ENCODE measurements around the gene DHX40.

DNA sequence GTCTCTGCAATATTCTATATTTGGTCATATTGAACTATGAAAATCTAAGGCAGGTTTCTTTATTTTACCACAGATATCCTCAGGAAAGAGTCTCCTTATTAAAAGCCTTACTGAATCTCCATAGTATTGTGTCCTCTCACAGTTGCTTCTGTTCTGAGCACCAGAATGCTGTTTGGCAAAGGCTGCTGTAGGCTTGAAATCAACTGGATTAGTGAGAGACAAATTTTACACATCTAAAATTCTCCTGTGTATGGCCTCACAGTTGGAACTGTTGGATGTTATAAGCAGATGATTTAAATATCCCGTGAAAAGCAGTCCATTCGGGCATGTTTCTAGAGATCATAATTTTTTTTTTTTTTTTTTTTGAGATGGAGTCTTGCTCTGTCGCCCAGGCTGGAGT is 63.8 kb downstream of the DHX40 start:
- TF ChIP-seq, protein P1, sequence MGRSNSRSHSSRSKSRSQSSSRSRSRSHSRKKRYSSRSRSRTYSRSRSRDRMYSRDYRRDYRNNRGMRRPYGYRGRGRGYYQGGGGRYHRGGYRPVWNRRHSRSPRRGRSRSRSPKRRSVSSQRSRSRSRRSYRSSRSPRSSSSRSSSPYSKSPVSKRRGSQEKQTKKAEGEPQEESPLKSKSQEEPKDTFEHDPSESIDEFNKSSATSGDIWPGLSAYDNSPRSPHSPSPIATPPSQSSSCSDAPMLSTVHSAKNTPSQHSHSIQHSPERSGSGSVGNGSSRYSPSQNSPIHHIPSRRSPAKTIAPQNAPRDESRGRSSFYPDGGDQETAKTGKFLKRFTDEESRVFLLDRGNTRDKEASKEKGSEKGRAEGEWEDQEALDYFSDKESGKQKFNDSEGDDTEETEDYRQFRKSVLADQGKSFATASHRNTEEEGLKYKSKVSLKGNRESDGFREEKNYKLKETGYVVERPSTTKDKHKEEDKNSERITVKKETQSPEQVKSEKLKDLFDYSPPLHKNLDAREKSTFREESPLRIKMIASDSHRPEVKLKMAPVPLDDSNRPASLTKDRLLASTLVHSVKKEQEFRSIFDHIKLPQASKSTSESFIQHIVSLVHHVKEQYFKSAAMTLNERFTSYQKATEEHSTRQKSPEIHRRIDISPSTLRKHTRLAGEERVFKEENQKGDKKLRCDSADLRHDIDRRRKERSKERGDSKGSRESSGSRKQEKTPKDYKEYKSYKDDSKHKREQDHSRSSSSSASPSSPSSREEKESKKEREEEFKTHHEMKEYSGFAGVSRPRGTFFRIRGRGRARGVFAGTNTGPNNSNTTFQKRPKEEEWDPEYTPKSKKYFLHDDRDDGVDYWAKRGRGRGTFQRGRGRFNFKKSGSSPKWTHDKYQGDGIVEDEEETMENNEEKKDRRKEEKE (IDR thresholded peaks at IDR 0.05): no peak
- TF ChIP-seq TAF15 (IDR thresholded peaks at IDR 0.05; ENCODE audit: low read depth, low read length, poor library complexity, severe bottlenecking) (no peak), ZNF274 (CRISPR knock-in tag; IDR thresholded peaks at IDR 0.05) (no peak), ZNF780A (CRISPR knock-in tag; IDR thresholded peaks at IDR 0.05) (no peak), ESRRA (CRISPR knock-in tag; IDR thresholded peaks at IDR 0.05; ENCODE audit: low read depth) (no peak), FOSL1 (CRISPR knock-in tag; IDR thresholded peaks at IDR 0.05; ENCODE audit: borderline replicate concordance) (no peak), ZIK1 (CRISPR knock-in tag; IDR thresholded peaks at IDR 0.05; ENCODE audit: borderline replicate concordance, low read depth) (no peak)
- TF ChIP-seq, protein P2, sequence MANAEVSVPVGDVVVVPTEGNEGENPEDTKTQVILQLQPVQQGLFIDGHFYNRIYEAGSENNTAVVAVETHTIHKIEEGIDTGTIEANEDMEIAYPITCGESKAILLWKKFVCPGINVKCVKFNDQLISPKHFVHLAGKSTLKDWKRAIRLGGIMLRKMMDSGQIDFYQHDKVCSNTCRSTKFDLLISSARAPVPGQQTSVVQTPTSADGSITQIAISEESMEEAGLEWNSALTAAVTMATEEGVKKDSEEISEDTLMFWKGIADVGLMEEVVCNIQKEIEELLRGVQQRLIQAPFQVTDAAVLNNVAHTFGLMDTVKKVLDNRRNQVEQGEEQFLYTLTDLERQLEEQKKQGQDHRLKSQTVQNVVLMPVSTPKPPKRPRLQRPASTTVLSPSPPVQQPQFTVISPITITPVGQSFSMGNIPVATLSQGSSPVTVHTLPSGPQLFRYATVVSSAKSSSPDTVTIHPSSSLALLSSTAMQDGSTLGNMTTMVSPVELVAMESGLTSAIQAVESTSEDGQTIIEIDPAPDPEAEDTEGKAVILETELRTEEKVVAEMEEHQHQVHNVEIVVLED (CRISPR knock-in tag; IDR thresholded peaks at IDR 0.05; ENCODE audit: borderline replicate concordance): no peak

Data from HepG2 (cell line).